Peyer's patch (tissue), 4 donors: ENCODE measurements around the gene ZC3H7A.

Source experiments
- POLR2A ChIP-seq, 2 donors: fragments of 450-650 bp; IDR thresholded peaks; one replicate each; pipeline ENCODE4 v1.5.1; 2017; ENCODE audit warnings: antibody characterized with exemption in 2 of 2, mild to moderate bottlenecking in 2 of 2, moderate library complexity in 2 of 2
- TF ChIP-seq, protein P1 (sequence below), 6 experiments: fragments of 450-650 bp in 4 of 6; fragments of 200-600 bp in 2 of 6; sonication (generic) in 1 of 6; IDR thresholded peaks; one replicate each; pipeline ENCODE4 v1.5.1; 2017 to 2019; ENCODE audit warnings: antibody characterized with exemption in 6 of 6, mild to moderate bottlenecking in 3 of 6, moderate library complexity in 1 of 6

DNA sequence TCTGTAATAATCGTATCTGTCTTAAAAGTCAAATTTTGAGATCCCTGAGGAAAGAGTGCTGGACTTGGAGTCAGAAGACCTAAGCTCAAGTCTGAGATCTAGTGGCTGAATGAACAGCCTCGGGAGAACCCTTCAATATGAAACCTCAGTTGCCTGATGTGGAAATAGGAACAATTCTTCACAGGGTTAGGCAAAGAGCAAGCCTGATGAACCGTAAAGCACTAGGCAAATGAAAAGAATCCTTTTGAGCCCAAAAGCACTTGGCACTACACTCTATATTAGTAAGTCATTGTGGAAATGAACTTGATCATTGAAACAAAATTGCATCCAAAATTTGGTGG, 74.6 kb downstream of the ZC3H7A start:
- no peak for TF ChIP-seq POLR2A (IDR thresholded peaks at IDR 0.05)
- TF ChIP-seq, protein P1, sequence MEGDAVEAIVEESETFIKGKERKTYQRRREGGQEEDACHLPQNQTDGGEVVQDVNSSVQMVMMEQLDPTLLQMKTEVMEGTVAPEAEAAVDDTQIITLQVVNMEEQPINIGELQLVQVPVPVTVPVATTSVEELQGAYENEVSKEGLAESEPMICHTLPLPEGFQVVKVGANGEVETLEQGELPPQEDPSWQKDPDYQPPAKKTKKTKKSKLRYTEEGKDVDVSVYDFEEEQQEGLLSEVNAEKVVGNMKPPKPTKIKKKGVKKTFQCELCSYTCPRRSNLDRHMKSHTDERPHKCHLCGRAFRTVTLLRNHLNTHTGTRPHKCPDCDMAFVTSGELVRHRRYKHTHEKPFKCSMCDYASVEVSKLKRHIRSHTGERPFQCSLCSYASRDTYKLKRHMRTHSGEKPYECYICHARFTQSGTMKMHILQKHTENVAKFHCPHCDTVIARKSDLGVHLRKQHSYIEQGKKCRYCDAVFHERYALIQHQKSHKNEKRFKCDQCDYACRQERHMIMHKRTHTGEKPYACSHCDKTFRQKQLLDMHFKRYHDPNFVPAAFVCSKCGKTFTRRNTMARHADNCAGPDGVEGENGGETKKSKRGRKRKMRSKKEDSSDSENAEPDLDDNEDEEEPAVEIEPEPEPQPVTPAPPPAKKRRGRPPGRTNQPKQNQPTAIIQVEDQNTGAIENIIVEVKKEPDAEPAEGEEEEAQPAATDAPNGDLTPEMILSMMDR (IDR thresholded peaks at IDR 0.05) = no peak
